Activated naive CD4-positive, alpha-beta T cell (primary cell): Measurements from ENCODE around the gene DNAJB5.

Experiments used
- DNase-seq, 4 experiments: peaks; one replicate each; lab custom pipeline; 2025; lab: John Stamatoyannopoulos, UW

The DNAJB5 gene

DNA sequence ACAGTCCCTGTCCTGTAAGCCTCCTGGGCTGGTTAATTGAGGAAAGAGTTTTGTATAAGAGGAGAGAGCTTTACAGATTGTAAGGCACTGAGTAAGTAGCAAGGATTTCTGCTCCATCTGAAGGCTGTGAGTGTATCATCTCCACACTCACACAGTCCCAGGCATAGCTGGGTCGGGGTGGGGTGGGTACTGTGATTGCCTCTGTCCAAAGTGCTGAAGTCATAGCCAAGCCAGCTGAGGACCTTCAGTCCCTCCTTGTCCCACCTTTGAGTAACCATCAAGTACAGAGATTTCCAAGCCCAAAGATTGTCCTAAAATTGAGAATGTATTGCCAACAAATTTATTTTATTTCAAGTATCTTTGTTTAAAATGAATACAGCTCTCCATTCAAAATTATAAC, 5.5 kb upstream of the DNAJB5 start:
- peak in 1 of 4 experiments; percentile 8 for DNase-seq

DNA sequence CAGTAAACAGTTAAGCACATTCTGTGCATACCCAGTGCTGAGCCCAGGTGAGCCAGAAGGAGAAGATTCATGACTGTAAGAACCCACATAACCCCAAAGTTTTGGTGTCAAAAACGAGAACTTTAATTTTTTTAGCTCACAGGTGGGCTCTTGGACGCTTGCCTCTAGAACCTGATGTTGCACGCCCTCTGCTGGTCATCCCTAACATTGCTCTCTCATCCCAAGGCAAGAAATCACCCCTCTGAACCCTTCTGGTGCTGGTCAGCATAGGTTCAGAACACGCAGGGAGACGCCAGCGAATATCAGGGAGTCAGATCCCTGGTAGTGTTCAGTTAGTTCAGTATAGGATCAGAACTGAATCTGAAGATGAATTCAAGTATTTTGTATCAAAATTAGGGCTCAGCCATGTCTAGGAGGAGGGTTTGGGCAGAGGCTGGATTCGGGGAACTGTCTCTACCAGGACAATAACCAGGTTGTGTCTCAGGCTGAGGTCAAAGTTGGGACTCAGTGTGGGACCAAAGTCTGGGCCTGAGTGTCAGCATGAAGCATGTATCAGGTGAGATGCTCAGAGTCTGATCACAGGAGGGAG, 4.1 kb upstream of the DNAJB5 start:
- DNase-seq = peak in 1 of 4 experiments; percentile 25

DNA sequence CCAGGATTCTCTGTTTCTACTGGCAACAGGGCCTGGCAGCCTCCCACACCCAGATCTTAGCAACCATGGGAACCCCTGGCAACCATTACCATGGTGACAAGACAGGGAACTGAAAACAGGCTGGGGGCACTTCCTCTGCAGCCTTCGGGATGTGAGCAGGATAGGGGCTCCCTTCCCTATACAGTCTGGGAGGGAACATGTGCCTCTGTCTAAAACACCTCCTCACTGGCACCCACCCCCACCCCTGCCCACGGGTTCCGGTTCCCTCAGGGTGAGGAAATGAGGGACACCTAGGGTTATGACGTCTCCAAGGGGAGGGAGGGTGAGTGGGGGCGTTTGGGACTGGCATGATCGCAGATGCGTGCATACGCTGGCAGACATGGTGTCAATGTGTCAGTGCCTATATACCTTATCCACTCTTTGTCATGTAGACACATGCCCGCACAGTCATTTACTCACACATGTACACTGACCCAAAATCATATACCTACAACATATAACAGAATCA, 3.0 kb upstream of the DNAJB5 start:
- DNase-seq = peak in 1 of 4 experiments; percentile 45

DNA sequence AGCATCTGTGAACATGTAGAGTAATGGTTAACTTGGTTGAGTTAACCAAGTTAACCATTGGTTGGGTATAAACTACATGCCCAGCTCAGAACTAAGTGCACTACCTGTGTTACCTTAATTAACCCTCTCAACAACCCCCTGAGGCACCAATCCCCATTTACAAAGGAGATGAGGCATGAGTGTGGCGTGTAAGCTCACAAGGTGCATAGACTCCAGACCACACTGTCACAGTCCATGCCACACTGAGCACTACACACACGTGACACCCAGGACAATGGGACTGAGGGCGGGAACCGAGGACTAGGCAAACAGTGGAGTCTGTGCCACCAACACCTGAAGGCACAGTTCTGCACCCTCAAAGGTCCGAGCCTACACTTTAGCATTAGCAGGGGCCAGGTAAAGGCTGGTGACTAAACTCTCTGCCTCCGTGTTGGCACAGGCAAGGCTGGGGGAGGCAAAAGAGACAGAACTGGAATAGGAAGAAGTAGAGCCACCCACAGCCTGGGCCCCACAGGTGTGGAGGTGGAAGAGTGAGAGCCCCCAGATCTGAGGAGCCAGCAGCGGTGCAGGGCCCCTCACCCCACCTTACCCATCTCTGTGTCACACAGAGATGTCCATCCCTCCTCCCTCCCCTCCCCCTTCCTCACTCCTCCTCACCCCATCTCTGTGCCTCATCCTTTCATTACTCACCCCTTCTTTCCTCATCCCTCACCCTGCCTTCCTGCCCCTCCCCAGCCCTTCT, 2.2 kb upstream of the DNAJB5 start:
- no peak for DNase-seq

DNA sequence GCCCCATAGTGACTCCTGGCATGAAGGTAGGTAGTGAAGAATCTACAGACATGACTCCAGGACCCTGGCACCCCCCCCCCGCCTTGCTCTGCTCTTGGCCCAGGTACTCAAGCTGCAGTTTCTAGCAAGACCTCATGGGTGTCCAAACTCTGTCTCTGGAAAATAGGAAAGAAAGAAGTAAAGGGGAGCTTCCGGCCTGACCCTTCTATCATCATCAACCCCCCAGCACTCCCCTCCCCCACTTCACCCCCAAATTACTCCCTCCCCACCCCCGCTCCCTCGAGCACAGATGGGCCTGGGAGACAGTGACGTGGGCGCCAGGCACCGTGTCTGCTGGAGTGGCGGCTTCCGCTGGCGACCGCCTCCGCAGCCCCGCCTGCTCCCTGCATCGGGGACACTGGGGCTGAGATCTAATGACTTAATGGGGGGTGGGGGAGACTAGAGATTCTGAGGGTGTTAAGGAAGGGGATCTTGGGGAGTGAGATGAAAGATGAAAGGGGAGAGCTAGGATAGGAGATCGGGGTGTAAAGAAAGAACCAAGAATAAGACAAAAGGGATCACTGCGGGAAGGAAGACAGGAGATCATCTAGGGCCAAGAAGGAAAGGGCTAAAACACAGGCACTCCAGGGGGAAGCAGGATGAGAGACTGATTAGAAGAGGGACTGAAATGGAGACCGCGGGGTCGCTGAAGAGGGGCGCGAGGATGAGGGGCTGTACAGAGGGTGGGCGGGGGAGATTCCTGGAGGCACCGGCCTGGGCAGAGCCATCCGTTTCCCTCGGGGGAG, 1.1 kb upstream of the DNAJB5 start:
- DNase-seq = peak in 1 of 4 experiments; percentile 21

DNA sequence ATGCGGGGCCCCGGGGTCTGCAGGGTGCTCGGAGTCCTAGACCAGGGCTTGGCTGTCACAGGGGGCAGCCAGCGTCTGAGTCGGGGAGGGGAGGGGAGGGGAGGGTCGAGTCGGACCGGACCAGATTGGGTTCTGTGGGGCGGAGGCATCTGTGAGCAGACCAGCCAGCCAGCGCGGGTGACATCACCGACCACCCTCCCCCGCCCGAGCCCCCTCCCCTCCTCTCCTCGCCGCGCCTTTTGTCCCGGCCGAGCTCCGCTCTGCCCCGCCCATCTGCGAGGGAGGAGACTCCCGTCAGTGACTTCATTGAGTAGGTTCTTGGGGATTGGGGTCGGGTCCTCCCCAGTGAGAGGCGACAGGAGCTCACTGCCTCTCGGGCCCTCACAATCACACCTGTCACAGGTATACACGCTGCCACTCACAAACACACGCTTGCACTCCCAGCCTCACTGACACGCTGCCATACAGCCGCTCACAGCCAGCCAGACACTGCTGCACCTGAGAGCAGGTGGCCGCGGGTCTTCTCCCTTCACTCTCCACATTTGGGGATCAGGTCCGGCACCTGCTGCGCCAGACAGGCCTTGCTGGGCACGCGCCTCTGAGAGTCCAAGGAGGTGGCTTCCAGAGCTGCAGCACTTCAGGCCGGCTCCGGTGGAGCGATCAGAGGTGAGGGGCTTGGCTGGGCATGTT, 546 bp downstream of the DNAJB5 start:
- DNase-seq = peak in 1 of 4 experiments; percentile 34

DNA sequence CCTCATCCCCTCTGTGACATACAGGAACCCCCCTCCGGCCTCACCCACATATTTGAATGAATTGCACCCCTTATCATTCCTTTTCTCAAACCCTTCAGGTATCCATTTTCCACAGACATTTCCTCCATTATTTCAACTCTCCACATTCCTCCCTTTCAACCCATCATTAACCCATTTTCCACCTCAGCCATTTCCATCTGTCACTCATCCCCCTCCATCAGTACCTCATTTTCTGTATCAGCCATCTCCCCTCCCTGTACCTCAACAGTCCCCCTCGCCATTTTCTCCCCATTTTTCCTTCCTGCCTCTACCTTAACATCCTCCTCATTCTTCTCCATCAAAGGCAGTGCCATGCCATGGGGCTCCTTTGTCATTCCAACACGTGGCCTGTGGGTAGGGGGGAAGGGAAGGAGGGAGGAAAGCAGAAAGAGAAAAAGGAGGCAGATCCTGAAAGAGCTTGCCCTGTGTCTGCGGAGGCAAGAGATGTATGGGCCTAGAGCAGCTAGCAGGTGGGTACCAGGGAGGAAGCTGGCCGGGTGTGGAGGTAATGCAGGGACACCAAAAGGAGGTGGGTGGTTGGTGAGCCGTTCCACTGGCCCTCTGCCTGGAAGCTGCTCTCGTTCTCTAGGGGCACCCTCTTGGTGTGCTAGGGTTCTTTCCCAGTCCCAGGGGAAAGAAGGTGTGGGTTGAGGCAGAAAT, 1.5 kb downstream of the DNAJB5 start:
- DNase-seq = no peak

DNA sequence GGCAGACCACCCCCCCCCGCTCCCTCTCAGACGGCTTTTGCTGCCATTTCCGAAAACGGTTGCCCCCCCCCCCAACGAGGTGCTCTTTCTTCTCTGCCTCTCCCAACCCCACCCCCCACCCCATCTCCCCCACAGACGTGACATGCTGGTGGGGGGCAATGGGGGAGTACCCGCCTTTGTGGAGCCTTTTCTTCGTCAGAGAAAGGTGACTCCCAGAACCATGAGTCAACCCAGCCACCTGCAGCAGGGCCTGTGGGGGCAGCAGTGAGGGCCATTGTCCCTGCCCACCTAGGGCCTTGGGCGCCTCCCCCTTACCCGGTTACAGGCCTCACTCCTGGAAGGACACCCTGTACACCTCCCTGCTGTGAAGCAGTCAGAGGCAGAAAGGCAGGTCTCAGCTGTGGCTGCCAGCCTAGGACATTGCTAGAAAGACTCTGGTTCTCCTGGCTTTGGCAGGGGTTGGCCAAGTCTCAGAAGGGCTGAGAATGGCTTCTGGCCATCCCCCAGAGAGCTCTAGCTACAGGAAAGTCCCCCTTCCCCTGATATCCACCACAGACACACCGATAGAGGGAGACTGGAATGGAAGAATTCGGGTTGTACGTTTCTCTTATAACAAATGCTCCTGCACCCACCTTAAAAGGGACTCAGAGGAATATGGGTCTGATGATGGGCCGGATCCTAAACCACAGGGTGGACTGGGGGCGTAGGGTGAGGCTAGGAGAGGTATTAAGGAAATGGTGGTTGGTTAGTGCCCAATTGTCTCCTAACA, 2.2 kb downstream of the DNAJB5 start:
- DNase-seq = no peak

DNA sequence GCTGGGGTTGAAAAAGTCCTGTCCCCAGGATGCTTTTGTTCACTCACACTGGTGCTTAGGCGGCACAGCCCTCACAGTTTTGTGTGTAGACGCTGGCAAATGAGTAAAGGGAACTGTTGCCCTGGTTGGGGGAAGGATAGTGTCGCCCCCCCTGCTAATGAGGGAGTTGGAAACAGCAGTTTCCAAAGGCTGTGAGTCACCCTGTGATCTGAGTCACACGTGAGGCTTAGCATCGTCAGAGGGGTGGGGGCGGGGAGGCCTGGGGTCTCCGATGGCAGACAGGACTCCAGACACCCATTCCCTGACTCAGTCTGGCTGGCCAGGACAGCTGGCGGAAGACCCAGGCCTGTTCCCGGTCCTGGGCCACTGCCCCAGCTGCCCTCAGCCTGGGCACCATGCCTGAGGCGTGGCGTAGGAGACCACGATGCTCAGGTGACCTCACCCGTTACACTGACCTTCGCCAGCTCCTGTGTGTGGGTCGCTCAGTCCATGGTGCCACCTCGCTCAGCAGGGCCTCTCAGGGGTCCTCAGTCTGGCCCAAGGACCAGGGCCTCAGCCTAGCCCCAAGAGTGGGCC, 2.9 kb downstream of the DNAJB5 start:
- peak in 1 of 4 experiments; percentile 40 for DNase-seq

DNA sequence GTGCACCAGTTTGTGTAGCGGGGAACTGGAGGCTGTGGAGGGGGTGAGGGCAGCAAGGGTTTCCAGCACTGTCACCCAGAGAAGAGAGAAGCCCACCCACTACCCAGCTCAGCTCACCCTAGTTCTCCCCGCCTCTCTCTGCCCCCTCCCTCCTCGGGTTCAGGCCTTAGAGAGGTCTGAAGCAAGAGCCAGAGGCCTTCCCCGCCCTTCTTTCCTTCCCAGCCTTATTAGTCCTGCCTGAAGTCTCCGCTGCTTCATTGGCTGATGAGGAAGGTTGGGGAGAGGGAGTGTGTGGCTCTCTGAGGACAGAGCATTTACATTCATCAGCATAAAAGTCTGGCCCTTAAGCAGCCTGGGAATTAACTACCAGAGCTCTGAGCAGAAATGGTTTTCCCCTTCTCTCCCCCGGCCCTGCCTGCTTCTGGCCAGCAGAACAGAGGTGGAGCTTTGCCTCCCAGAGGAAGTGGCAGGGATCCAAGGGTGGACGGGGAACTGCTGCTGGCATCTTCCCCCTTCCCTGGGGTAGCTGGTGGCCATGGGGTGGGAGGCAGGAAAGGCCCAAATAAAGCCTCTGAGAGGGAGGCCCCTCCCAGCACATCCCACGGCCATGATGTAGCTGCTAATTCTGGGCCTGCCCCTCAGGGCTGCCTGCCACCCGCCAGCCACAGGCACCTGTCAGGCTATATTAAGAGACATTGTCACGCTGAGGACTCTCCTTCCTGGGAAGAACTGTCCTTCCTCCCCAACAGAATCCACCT, 4.1 kb downstream of the DNAJB5 start:
- no peak for DNase-seq

DNA sequence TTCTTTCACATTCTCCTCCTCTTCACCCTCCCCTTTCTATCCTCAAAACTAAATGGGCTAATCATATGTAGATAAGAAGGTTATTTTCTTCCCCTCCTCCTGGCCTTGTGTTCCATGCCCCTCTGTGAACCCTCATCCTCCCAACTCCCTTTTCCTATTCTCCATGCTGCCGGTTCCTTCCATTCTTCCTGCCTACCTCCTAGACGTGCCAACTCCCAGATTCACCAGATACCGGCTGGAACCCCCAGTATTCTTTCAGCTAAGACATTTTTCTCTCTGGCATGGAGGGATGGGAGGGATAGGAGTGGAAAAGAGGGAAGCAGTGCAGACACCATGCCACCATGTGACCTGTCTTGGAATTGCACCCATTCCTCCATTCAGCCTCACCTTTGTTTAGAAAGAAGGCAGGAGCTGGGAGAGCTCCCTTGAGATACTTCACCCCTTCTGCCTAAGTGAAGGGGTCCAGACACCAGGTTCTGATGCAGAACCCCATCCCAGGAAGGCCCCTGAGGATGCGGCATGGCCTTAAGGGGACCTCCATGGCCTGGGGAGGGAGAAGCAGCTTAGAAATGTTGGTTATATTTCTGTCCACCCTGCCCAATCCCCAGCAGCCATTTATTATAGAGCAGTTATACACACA, 4.8 kb downstream of the DNAJB5 start:
- DNase-seq = no peak

DNA sequence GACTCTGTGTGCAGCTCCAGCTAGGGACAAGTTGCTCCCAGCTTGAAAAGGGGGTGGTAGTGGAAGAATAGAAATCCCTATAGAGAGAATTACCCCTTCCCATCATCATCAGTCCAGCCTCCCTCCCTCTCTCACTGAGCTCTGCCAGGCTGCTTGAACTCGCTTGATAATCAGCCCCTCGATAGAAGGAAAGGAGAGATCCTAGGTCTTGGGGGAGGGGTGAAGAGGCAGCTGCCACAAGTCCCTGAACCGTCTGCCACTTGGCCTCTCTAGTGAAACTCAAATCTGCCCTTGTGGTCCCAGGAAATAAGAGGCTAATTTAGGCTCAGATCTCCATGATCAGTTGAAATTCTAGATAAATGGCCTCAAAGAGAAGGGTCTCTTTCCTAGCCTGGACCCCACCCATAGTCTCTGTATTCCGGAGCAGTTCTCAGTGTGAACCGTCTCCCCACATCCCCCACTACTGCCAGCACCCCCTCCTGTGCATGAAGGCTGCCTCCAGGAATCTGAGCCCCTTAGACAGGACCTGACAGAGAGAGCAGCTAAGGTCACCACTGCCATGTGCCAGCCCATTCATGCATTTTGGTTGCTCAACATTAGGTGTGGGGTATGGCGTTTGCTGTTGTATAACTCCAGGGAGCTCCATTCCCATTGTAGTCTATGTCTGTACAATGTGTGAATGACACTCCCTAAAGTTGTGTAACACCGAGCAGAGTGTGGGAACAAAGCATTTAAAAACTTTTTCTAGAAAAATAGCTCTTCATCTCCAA, 5.5 kb downstream of the DNAJB5 start:
- DNase-seq = no peak

DNA sequence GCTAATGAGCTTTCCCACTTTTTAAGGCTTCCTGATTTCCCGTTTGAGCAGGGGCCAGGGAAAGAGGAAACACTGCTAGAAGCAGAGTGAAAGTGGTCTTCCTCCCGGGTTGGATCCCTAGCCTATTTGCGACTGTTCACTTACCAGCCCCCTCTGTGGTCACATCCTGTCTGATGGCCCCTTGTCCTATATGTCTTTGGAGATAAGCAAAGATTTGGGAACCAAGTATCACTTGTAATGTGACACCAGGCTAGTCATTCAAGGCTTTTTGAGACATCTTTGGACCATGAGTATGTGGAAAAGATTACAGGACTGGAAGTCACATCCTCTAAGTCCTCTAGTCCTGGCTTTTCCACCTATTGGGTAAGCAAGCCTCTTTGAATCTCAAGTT, 6.1 kb downstream of the DNAJB5 start:
- DNase-seq = no peak

DNA sequence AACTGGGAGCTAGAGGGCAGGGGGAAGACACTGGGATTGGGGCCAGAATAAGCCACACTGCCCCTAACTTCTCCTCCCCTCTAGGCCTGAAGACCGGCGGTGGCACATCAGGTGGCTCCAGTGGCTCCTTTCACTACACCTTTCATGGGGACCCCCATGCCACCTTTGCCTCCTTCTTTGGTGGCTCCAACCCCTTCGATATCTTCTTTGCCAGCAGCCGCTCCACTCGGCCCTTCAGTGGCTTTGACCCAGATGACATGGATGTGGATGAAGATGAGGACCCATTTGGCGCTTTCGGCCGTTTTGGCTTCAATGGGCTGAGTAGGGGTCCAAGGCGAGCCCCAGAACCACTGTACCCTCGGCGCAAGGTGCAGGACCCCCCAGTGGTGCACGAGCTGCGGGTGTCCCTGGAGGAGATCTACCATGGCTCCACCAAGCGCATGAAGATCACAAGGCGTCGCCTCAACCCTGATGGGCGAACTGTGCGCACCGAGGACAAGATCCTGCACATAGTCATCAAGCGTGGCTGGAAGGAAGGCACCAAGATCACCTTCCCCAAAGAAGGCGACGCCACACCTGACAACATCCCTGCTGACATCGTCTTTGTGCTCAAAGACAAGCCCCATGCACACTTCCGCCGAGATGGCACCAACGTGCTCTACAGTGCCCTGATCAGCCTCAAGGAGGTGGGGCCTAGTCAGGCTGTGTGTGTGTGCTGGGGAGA, 6.8 kb downstream of the DNAJB5 start:
- no peak for DNase-seq

DNA sequence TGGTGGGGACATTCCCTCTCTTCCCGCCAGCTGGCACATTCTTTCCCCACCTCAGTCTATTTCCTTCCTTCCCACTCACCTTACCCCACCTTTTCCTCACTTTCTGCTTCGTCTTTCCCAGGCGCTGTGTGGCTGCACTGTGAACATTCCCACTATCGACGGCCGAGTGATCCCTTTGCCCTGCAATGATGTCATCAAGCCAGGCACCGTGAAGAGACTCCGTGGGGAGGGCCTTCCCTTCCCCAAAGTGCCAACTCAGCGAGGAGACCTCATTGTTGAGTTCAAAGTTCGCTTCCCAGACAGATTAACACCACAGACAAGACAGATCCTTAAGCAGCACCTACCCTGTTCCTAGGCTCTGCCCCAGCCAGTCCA, 7.3 kb downstream of the DNAJB5 start:
- DNase-seq = no peak

DNA sequence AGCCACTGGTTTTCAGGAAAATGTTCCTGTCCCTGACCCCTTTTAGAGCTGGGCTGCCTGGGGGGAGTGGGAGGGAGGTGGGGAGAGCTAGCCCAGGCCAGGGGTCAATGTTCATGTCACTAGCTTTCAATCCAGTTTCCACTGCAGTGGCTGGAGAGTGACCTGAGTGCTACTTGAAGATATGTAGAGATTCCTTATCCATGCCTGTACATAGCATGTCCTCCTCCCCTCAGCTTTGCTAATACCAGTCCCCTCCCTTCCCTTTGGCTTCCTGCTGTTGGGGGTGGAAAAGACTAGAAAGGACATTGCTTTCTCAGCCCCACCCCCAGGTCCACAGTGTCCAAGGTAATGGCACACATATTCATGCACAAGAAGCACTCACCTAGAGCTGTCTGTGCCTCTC, 7.8 kb downstream of the DNAJB5 start:
- DNase-seq = no peak

DNA sequence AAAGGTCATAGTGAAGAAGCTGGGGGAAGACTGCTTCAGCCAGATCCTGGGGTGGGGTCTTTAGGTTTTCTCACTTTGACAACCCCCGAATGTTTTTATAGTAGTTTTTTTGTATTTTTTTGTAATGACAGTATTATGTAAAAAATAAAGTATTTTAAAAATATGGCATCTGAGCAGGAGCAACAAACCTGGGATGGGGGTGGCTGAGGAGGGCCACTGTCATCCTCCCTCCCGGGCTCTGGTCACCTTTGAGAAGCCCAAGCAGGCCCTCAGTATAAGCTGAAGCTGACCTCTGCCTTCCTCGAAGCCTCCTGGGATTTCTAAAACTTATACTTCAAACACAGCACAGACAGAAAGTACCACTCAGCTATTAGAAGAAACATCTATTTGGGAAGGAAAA, 8.7 kb downstream of the DNAJB5 start:
- DNase-seq = no peak

DNA sequence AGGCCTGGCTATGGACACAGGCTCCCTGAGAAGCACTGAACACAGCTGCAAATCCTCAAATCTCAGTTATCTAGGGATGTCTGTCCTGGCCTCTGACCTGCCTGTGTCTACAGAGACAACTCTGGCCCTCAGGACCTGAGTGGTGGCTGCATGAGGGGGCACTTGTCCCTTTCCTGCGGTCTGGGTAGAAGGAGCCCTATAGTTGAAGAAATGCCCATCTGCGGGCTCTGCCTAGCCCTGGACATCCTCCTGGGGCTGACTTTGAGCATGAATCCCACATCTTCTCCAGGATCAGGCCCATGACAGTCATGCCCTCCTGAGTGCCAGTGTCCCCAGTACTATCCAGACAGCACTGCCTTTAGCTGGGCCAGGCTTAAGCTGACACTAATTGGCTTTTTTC, 10.0 kb downstream of the DNAJB5 start:
- DNase-seq = no peak
